DOHH2 (cell line): ENCODE results near the gene FRAS1.

Source experiments
- H3F3A ChIP-seq: fragments of 200-600 bp; sonication (generic), shearing (Covaris generic); 2 replicates; pipeline ENCODE4 v1.6.0; 2016; ENCODE audit warnings: antibody characterized with exemption, mild to moderate bottlenecking; ENCODE audit not compliant: control insufficient read depth, insufficient read depth
- H3K27ac ChIP-seq: fragments of 200-600 bp; sonication (generic); 2 replicates; pipeline ENCODE4 v1.5.1; 2014; ENCODE audit warnings: low read depth, mild to moderate bottlenecking, low read length, moderate library complexity
- H3K27me3 ChIP-seq: fragments of 200-600 bp; sonication (generic); 2 replicates; pipeline ENCODE4 v1.6.1; 2014; ENCODE audit warnings: mild to moderate bottlenecking, low read length, mixed read lengths; ENCODE audit not compliant: control insufficient read depth
- H3K36me3 ChIP-seq: fragments of 200-600 bp; sonication (generic); 2 replicates; pipeline ENCODE4 v1.6.1; 2014; ENCODE audit warnings: mild to moderate bottlenecking, low read length, moderate library complexity, mixed read lengths; ENCODE audit not compliant: control insufficient read depth
- H3K4me1 ChIP-seq: fragments of 200-600 bp; sonication (generic); 2 replicates; pipeline ENCODE4 v1.6.1; 2014; ENCODE audit warnings: mild to moderate bottlenecking, low read length, mixed read lengths; ENCODE audit not compliant: control insufficient read depth
- H3K4me2 ChIP-seq: fragments of 200-600 bp; sonication (generic); 2 replicates; pipeline ENCODE4 v1.6.0; 2014; ENCODE audit warnings: mild to moderate bottlenecking, low read length, moderate library complexity
- H3K4me3 ChIP-seq: fragments of 200-600 bp; sonication (generic); 2 replicates; pipeline ENCODE4 v1.5.1; 2014; ENCODE audit warnings: mild to moderate bottlenecking, low read length, mixed read lengths
- H3K79me2 ChIP-seq: fragments of 200-600 bp; sonication (generic); 2 replicates; pipeline ENCODE4 v1.6.1; 2014; ENCODE audit warnings: mild to moderate bottlenecking, low read length, mixed read lengths; ENCODE audit not compliant: control insufficient read depth
- H3K9me2 ChIP-seq: fragments of 200-600 bp; sonication (generic); replicated peaks from 2 replicates; pipeline ENCODE4 v1.6.1; 2014; ENCODE audit warnings: mild to moderate bottlenecking, low read length, mixed read lengths; ENCODE audit not compliant: control insufficient read depth
- H3K9me3 ChIP-seq: fragments of 200-600 bp; sonication (generic); 2 replicates; pipeline ENCODE4 v1.6.1; 2014; ENCODE audit warnings: antibody characterized with exemption, low read length, mixed read lengths; ENCODE audit not compliant: control insufficient read depth, insufficient read depth
- H4K20me1 ChIP-seq: fragments of 200-600 bp; sonication (generic); 2 replicates; pipeline ENCODE4 v1.6.0; 2014; ENCODE audit warnings: low read depth, mild to moderate bottlenecking, antibody characterized with exemption, low read length, moderate library complexity; ENCODE audit not compliant: control insufficient read depth, insufficient read depth
- EZH2phosphoT487 ChIP-seq: fragments of 200-600 bp; sonication (generic); IDR thresholded peaks from 2 replicates; pipeline ENCODE4 v1.6.1; 2017; ENCODE audit warnings: borderline replicate concordance, mild to moderate bottlenecking, antibody characterized with exemption, low read length, moderate library complexity, mixed read lengths
- TF ChIP-seq, protein P1 (sequence below): fragments of 200-600 bp; sonication (generic); IDR thresholded peaks from one replicate; pipeline ENCODE4 v1.5.1; 2014; ENCODE audit warnings: antibody characterized with exemption, mild to moderate bottlenecking, low read depth, low read length; ENCODE audit not compliant: poor library complexity, severe bottlenecking

The FRAS1 gene

DNA sequence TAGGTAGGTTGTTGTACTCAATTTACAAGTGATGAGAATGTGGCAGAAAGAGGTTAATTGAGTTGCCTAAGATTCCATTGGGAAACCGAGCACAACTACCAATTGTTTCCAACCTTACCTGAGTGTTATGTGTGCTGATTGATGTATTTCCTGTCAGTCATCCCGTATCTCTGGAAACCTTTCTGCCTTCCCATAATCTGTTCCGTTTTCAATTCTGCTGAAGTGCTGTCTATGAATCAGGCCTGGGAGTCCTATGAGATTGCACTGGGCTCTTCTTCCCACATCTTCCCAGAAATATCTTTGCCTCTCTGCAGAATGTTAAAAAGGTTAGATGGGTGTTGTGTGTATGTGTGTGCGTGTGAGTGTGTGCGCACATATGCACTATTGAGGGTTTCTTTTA lies 264.9 kb downstream of the FRAS1 start:
- H3F3A ChIP-seq = no peaks in the 10 kb centered on the region
- no peak overlapping the region for H3K4me2 ChIP-seq
- H4K20me1 ChIP-seq = no peaks in the 10 kb centered on the region
- TF ChIP-seq, protein P1, sequence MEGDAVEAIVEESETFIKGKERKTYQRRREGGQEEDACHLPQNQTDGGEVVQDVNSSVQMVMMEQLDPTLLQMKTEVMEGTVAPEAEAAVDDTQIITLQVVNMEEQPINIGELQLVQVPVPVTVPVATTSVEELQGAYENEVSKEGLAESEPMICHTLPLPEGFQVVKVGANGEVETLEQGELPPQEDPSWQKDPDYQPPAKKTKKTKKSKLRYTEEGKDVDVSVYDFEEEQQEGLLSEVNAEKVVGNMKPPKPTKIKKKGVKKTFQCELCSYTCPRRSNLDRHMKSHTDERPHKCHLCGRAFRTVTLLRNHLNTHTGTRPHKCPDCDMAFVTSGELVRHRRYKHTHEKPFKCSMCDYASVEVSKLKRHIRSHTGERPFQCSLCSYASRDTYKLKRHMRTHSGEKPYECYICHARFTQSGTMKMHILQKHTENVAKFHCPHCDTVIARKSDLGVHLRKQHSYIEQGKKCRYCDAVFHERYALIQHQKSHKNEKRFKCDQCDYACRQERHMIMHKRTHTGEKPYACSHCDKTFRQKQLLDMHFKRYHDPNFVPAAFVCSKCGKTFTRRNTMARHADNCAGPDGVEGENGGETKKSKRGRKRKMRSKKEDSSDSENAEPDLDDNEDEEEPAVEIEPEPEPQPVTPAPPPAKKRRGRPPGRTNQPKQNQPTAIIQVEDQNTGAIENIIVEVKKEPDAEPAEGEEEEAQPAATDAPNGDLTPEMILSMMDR = no peak
- no peak for TF ChIP-seq EZH2phosphoT487
- H3K36me3 ChIP-seq = no peaks in the 10 kb centered on the region
- H3K27ac ChIP-seq = no peak overlapping the region
- no peak overlapping the region for H3K4me3 ChIP-seq
- no peaks in the 10 kb centered on the region for H3K4me1 ChIP-seq
- no peaks in the 10 kb centered on the region for H3K9me2 ChIP-seq
- H3K27me3 ChIP-seq = peaks cover 6% of the 10 kb centered on the region
- no peaks in the 10 kb centered on the region for H3K9me3 ChIP-seq
- H3K79me2 ChIP-seq = no peaks in the 10 kb centered on the region

GRCh38 chr4:78323439-78323838 lies 266.3 kb downstream of the FRAS1 start:
- Histone ChIP-seq H3K4me3 (no peak overlapping the region), H3K9me2 (no peaks in the 10 kb centered on the region)
- no peak for TF ChIP-seq EZH2phosphoT487
- TF ChIP-seq, protein P1 = no peak

GRCh38 chr4:78324625-78325024 lies 267.5 kb downstream of the FRAS1 start:
- no peak overlapping the region for H3K4me3 ChIP-seq
- TF ChIP-seq, protein P1 = no peak
- TF ChIP-seq EZH2phosphoT487 = no peak
- peaks cover 3% of the 10 kb centered on the region for H3K27me3 ChIP-seq
- H3K36me3 ChIP-seq = no peaks in the 10 kb centered on the region
- H3K9me3 ChIP-seq = no peaks in the 10 kb centered on the region
- no peaks in the 10 kb centered on the region for H3K79me2 ChIP-seq
- H3K4me1 ChIP-seq = no peaks in the 10 kb centered on the region
- H4K20me1 ChIP-seq = no peaks in the 10 kb centered on the region
- H3F3A ChIP-seq = no peaks in the 10 kb centered on the region
- H3K27ac ChIP-seq = no peak overlapping the region
- H3K9me2 ChIP-seq = no peaks in the 10 kb centered on the region
- no peak overlapping the region for H3K4me2 ChIP-seq

More at GRCh38 chr4:78323439-78323838, 266.3 kb downstream of the FRAS1 start:
- Histone ChIP-seq H3K27me3 (peaks cover 6% of the 10 kb centered on the region), H3F3A (no peaks in the 10 kb centered on the region), H3K79me2 (no peaks in the 10 kb centered on the region), H3K4me2 (no peak overlapping the region), H3K4me1 (no peaks in the 10 kb centered on the region), H3K36me3 (no peaks in the 10 kb centered on the region), H4K20me1 (no peaks in the 10 kb centered on the region), H3K9me3 (no peaks in the 10 kb centered on the region), H3K27ac (no peak overlapping the region)
